ENCODE measurements around the gene QKI.

- TF ChIP-seq CTCF (IDR thresholded peaks at IDR 0.05) (no peak), POLR2A (IDR thresholded peaks at IDR 0.05) (no peak)
These were observed 161.6 kb downstream of the QKI start for GRCh38 chr6:163576114-163576513.
